ENCODE data around the gene TBX1. TPM values are rescaled to one million over a fixed set of nuclear protein-coding genes. Genes with fewer than 3 reads are reported as not detected.
A peak's percentile ranks its signal among the peaks of the same experiment; 100 is the strongest.

TBX1 gene
- total RNA-seq, 2 donors from 2014 or later = 1.6 to 1.9 TPM

- intact Hi-C loops (cut with DNase I, micrococcal nuclease) = no loop called here
- ATAC-seq = no peak
- DNase-seq = no peak
Measured at GRCh38 chr22:19748139-19748538, 12.4 kb upstream of the TBX1 start.

GRCh38 chr22:19748991-19749664 is 11.4 kb upstream of the TBX1 start:
- no peak for ATAC-seq
- intact Hi-C loops (cut with DNase I, micrococcal nuclease) = no loop called here

GRCh38 chr22:19749876-19750275 is 10.7 kb upstream of the TBX1 start:
- intact Hi-C loops (cut with DNase I, micrococcal nuclease) = no loop called here
- no peak for ATAC-seq
- no peak for DNase-seq

More at GRCh38 chr22:19748991-19749664, 11.4 kb upstream of the TBX1 start:
- DNase-seq = no peak

- intact Hi-C loops (cut with DNase I, micrococcal nuclease) = no loop called here
- no peak for ATAC-seq
Measured at GRCh38 chr22:19750507-19751490, 9.8 kb upstream of the TBX1 start.

GRCh38 chr22:19751497-19752245 is 8.9 kb upstream of the TBX1 start:
- ATAC-seq (no peak), DNase-seq (no peak)
- intact Hi-C loops (cut with DNase I, micrococcal nuclease) = no loop called here

More at GRCh38 chr22:19750507-19751490, 9.8 kb upstream of the TBX1 start:
- no peak for DNase-seq

GRCh38 chr22:19753090-19753842 is 7.3 kb upstream of the TBX1 start:
- no peak for ATAC-seq
- intact Hi-C loops (cut with DNase I, micrococcal nuclease) = no loop called here
- DNase-seq = no peak

- DNase-seq = no peak
- ATAC-seq = no peak
- intact Hi-C loops (cut with DNase I, micrococcal nuclease) = no loop called here
Measured at GRCh38 chr22:19753996-19754700, 6.4 kb upstream of the TBX1 start.

GRCh38 chr22:19754701-19755144 is 5.9 kb upstream of the TBX1 start:
- intact Hi-C loops (cut with DNase I, micrococcal nuclease) = no loop called here
- ATAC-seq (no peak), DNase-seq (no peak)

GRCh38 chr22:19755145-19755710 is 5.3 kb upstream of the TBX1 start:
- no peak for ATAC-seq
- intact Hi-C loops (cut with DNase I, micrococcal nuclease) = no loop called here
- DNase-seq = no peak

- intact Hi-C loops (cut with DNase I, micrococcal nuclease) = no loop called here
- no peak for DNase-seq
- no peak for ATAC-seq
Measured at GRCh38 chr22:19755722-19756287, 4.8 kb upstream of the TBX1 start.

- intact Hi-C loops (cut with DNase I, micrococcal nuclease) = no loop called here
- ATAC-seq (peak; percentile 85), DNase-seq (peak in 1 of 2 donors; percentile 74)
Measured at GRCh38 chr22:19756288-19757128, 4.1 kb upstream of the TBX1 start.

- ATAC-seq = peak; percentile 32
- DNase-seq = peak in 1 of 2 donors; percentile 18
- intact Hi-C loops (cut with DNase I, micrococcal nuclease) = no loop called here
Measured at GRCh38 chr22:19757140-19757984, 3.2 kb upstream of the TBX1 start.

GRCh38 chr22:19757985-19758895 is 2.3 kb upstream of the TBX1 start:
- intact Hi-C loops (cut with DNase I, micrococcal nuclease) = no loop called here
- ATAC-seq (no peak), DNase-seq (no peak)

GRCh38 chr22:19758896-19759426 is 1.6 kb upstream of the TBX1 start:
- ATAC-seq (no peak), DNase-seq (no peak)
- intact Hi-C loops (cut with DNase I, micrococcal nuclease) = no loop called here
